ENCODE data around the gene MAST4. TPM values are rescaled to one million over a fixed set of nuclear protein-coding genes. Genes with fewer than 3 reads are reported as not detected.
A peak's percentile ranks its signal among the peaks of the same experiment; 100 is the strongest.

The MAST4 gene
- polyA plus RNA-seq, 1 donor (not counting 4 experiments of a cell fraction or from before 2014, with no cell fraction given) = 19.8 TPM

- DNase-seq (ENCODE audit: low read depth, low spot score) = peak; percentile 48
These were observed 564.8 kb downstream of the MAST4 start for GRCh38 chr5:67160985-67161384.

GRCh38 chr5:67161767-67162166, 565.6 kb downstream of the MAST4 start:
- Histone ChIP-seq H3K4me1 (ENCODE audit: control insufficient read depth, extremely low read depth, insufficient read depth, low read length) (peaks cover 24% of the 10 kb centered on the region), H3K36me3 (ENCODE audit: control insufficient read depth in 2 of 2, extremely low read depth in 1 of 2, insufficient read depth in 2 of 2, low read length in 2 of 2) (peaks cover 34 to 35% of the 10 kb centered on the region in 2 experiments), H3K27ac (ENCODE audit: control insufficient read depth, insufficient read depth, low read length) (no peak overlapping the region), H3K4me2 (ENCODE audit: control insufficient read depth, extremely low read depth, insufficient read depth, low read depth, low read length) (no peak overlapping the region), H3K9ac (ENCODE audit: control insufficient read depth, extremely low read depth, insufficient read depth, low read length) (no peak overlapping the region), H3K4me3 (ENCODE audit: control insufficient read depth in 2 of 3, extremely low read depth in 1 of 3, insufficient read depth in 2 of 3, low read depth in 1 of 3, low read length in 3 of 3) (no peak overlapping the region), H3K27me3 (ENCODE audit: control insufficient read depth, extremely low read depth, insufficient read depth, low read length) (no peaks in the 10 kb centered on the region), H3K9me1 (ENCODE audit: control insufficient read depth, extremely low read depth, insufficient read depth, low read length) (no peaks in the 10 kb centered on the region), H3K79me2 (ENCODE audit: control insufficient read depth, insufficient read depth, low read length) (no peaks in the 10 kb centered on the region), H4K20me1 (ENCODE audit: control insufficient read depth, extremely low read depth, insufficient read depth, low read length) (no peaks in the 10 kb centered on the region), H3K9me3 (ENCODE audit: control insufficient read depth, low read depth, low read length) (no peaks in the 10 kb centered on the region), H2AFZ (ENCODE audit: control insufficient read depth, low read length) (no peak overlapping the region)
- DNase-seq (ENCODE audit: low read depth, low spot score) (no peak), FAIRE-seq (no peak)
- dilution Hi-C loops (cut with MboI; ENCODE audit: extremely low pct_ligation_motif_present, low sequenced_read_pairs) = no loop called here
- TF ChIP-seq CTCF (optimal IDR thresholded peaks at IDR 0.05 in 1 of 3, IDR thresholded peaks at IDR 0.05 in 1 of 3, conservative IDR thresholded peaks at IDR 0.05 in 1 of 3; ENCODE audit: extremely low read depth in 1 of 3, insufficient read depth in 2 of 3, low read length in 3 of 3) (no peak), EZH2 (IDR thresholded peaks at IDR 0.05; ENCODE audit: low read length) (no peak)

More at GRCh38 chr5:67160985-67161384, 564.8 kb downstream of the MAST4 start:
- Histone ChIP-seq H4K20me1 (ENCODE audit: control insufficient read depth, extremely low read depth, insufficient read depth, low read length) (no peaks in the 10 kb centered on the region), H2AFZ (ENCODE audit: control insufficient read depth, low read length) (no peak overlapping the region), H3K79me2 (ENCODE audit: control insufficient read depth, insufficient read depth, low read length) (no peaks in the 10 kb centered on the region), H3K9me1 (ENCODE audit: control insufficient read depth, extremely low read depth, insufficient read depth, low read length) (no peaks in the 10 kb centered on the region), H3K4me3 (ENCODE audit: control insufficient read depth in 2 of 3, extremely low read depth in 1 of 3, insufficient read depth in 2 of 3, low read depth in 1 of 3, low read length in 3 of 3) (no peak overlapping the region), H3K27ac (ENCODE audit: control insufficient read depth, insufficient read depth, low read length) (peak overlapping the region; percentile 54), H3K36me3 (ENCODE audit: control insufficient read depth in 2 of 2, extremely low read depth in 1 of 2, insufficient read depth in 2 of 2, low read length in 2 of 2) (peaks cover 31 to 36% of the 10 kb centered on the region in 2 experiments), H3K4me1 (ENCODE audit: control insufficient read depth, extremely low read depth, insufficient read depth, low read length) (peaks cover 22% of the 10 kb centered on the region), H3K9ac (ENCODE audit: control insufficient read depth, extremely low read depth, insufficient read depth, low read length) (no peak overlapping the region), H3K27me3 (ENCODE audit: control insufficient read depth, extremely low read depth, insufficient read depth, low read length) (no peaks in the 10 kb centered on the region), H3K9me3 (ENCODE audit: control insufficient read depth, low read depth, low read length) (no peaks in the 10 kb centered on the region), H3K4me2 (ENCODE audit: control insufficient read depth, extremely low read depth, insufficient read depth, low read depth, low read length) (peak overlapping the region; percentile 49)
- peak; percentile 85 for FAIRE-seq
- dilution Hi-C loops (cut with MboI; ENCODE audit: extremely low pct_ligation_motif_present, low sequenced_read_pairs) = no loop called here
- no peak for TF ChIP-seq EZH2 (IDR thresholded peaks at IDR 0.05; ENCODE audit: low read length)
- TF ChIP-seq CTCF (optimal IDR thresholded peaks at IDR 0.05 in 1 of 3, IDR thresholded peaks at IDR 0.05 in 1 of 3, conservative IDR thresholded peaks at IDR 0.05 in 1 of 3; ENCODE audit: extremely low read depth in 1 of 3, insufficient read depth in 2 of 3, low read length in 3 of 3) = no peak

Measured in keratinocyte (primary cell).